GM06990 (cell line): Measurements from ENCODE around the gene C19orf73.

Source experiments
- DNase-seq: peaks from one replicate; pipeline ENCODE4 v3.0.0-alpha.2; 2011; ENCODE audit not compliant: insufficient read length; ENCODE audit errors: extremely low read depth
- H3K27me3 ChIP-seq: replicated peaks from 2 replicates; pipeline ENCODE4 v1.6.0; 2011; ENCODE audit warnings: low read length; ENCODE audit not compliant: control insufficient read depth, insufficient read depth
- H3K36me3 ChIP-seq: 2 replicates; pipeline ENCODE4 v1.5.1; 2011; ENCODE audit warnings: low read length; ENCODE audit not compliant: control insufficient read depth, insufficient read depth
- H3K4me3 ChIP-seq: replicated peaks from 2 replicates; pipeline ENCODE4 v1.5.1; 2011; ENCODE audit warnings: low read depth, mild to moderate bottlenecking, control low read depth, low read length
- CTCF ChIP-seq: IDR thresholded peaks from 2 replicates; pipeline ENCODE4 v1.5.1; 2011; ENCODE audit warnings: low read length, control low read depth, mild to moderate bottlenecking, inconsistent platforms; ENCODE audit not compliant: insufficient read depth, poor library complexity, severe bottlenecking

C19orf73 gene

GRCh38 chr19:49135686-49136085 is 16.7 kb upstream of the C19orf73 start:
- no peak for DNase-seq
- Histone ChIP-seq H3K27me3 (no peaks in the 10 kb centered on the region), H3K4me3 (no peak overlapping the region), H3K36me3 (no peaks in the 10 kb centered on the region)
- TF ChIP-seq CTCF, result no peak

- no peaks in the 10 kb centered on the region for H3K36me3 ChIP-seq
- H3K27me3 ChIP-seq, result no peaks in the 10 kb centered on the region
- no peak for DNase-seq
- no peak for TF ChIP-seq CTCF
- no peak overlapping the region for H3K4me3 ChIP-seq
Observed at GRCh38 chr19:49133621-49134454, 14.9 kb upstream of the C19orf73 start.

GRCh38 chr19:49132974-49133609 is 14.1 kb upstream of the C19orf73 start:
- no peak for TF ChIP-seq CTCF
- Histone ChIP-seq H3K36me3 (no peaks in the 10 kb centered on the region), H3K27me3 (no peaks in the 10 kb centered on the region), H3K4me3 (no peak overlapping the region)
- DNase-seq, result no peak

GRCh38 chr19:49130325-49130724 is 11.4 kb upstream of the C19orf73 start:
- Histone ChIP-seq H3K4me3 (no peak overlapping the region), H3K27me3 (no peaks in the 10 kb centered on the region), H3K36me3 (no peaks in the 10 kb centered on the region)
- no peak for DNase-seq
- TF ChIP-seq CTCF, result no peak

- Histone ChIP-seq H3K36me3 (no peaks in the 10 kb centered on the region), H3K27me3 (no peaks in the 10 kb centered on the region), H3K4me3 (no peak overlapping the region)
- DNase-seq, result no peak
- no peak for TF ChIP-seq CTCF
Observed at GRCh38 chr19:49129238-49129583, 10.3 kb upstream of the C19orf73 start.
